Smooth muscle cell (in vitro differentiated cells): ENCODE data around the gene RHBDD1. TPM values are rescaled to one million over a fixed set of nuclear protein-coding genes. Genes with fewer than 3 reads are reported as not detected.

Source experiments
- DNase-seq: peaks from one replicate; lab custom pipeline; 2025; ENCODE audit not compliant: unreplicated experiment; lab: John Stamatoyannopoulos, UW
- H2AFZ ChIP-seq: fragments of 200-600 bp; sonication (generic); 2 replicates; pipeline ENCODE4 v1.6.0; 2016; ENCODE audit warnings: antibody characterized with exemption, low read depth, mild to moderate bottlenecking
- H3F3A ChIP-seq: fragments of 200-600 bp; sonication (generic); 2 replicates; pipeline ENCODE4 v1.6.0; 2017; ENCODE audit warnings: antibody characterized with exemption, low read depth
- H3K27ac ChIP-seq: fragments of 200-600 bp; sonication (generic); 2 replicates; pipeline ENCODE4 v1.5.1; 2016; ENCODE audit warnings: low read depth, mild to moderate bottlenecking
- H3K27me3 ChIP-seq: fragments of 200-600 bp; sonication (generic); 2 replicates; pipeline ENCODE4 v1.6.1; 2016; ENCODE audit warnings: low read depth, mild to moderate bottlenecking
- H3K36me3 ChIP-seq: fragments of 200-600 bp; sonication (generic); 2 replicates; pipeline ENCODE4 v1.5.1; 2016; ENCODE audit warnings: low read depth
- H3K4me1 ChIP-seq: fragments of 200-600 bp; sonication (generic); 2 replicates; pipeline ENCODE4 v1.5.1; 2016; ENCODE audit warnings: low read depth
- H3K4me2 ChIP-seq: fragments of 200-600 bp; sonication (generic); 2 replicates; pipeline ENCODE4 v1.6.0; 2016; ENCODE audit warnings: mild to moderate bottlenecking
- H3K4me3 ChIP-seq: fragments of 200-600 bp; sonication (generic); 2 replicates; pipeline ENCODE4 v1.5.1; 2016; ENCODE audit warnings: mild to moderate bottlenecking
- H3K79me2 ChIP-seq: fragments of 200-600 bp; sonication (generic); 2 replicates; pipeline ENCODE4 v1.6.0; 2016; ENCODE audit warnings: low read depth, mild to moderate bottlenecking
- H3K9ac ChIP-seq: fragments of 200-600 bp; sonication (generic); 2 replicates; pipeline ENCODE4 v1.6.0; 2016; ENCODE audit warnings: low read depth
- H3K9me3 ChIP-seq: fragments of 200-600 bp; sonication (generic); replicated peaks from 2 replicates; pipeline ENCODE4 v1.5.1; 2016; ENCODE audit warnings: low read depth
- H4K20me1 ChIP-seq: fragments of 200-600 bp; sonication (generic); 2 replicates; pipeline ENCODE4 v1.6.0; 2016; ENCODE audit warnings: low read depth
- WGBS: methylation state at CpG from one replicate; pipeline ENCODE4 v1.1.7; 2016; ENCODE audit warnings: low lambda C conversion rate; 5-methylcytosine and 5-hydroxymethylcytosine counted together
- polyA plus RNA-seq: library from polyadenylated mRNA; unstranded; fragments of >200 nt; fragmentation: Nextera tagmentation; extraction: Ambion mirVana; gene quantifications from 2 replicates; pipeline ENCODE4 v1.2.1, GENCODE V29; 2016
- total RNA-seq: library from RNA; depleted of rRNA; stranded (reverse); fragments of >200 nt; gene quantifications from 2 replicates; pipeline ENCODE4 v1.2.3, GENCODE V29; 2014
- TF ChIP-seq, protein P1 (sequence below): fragments of 200-600 bp; sonication (generic); IDR thresholded peaks from 2 replicates; pipeline ENCODE4 v1.5.1; 2017; ENCODE audit warnings: borderline replicate concordance, mild to moderate bottlenecking, antibody characterized with exemption; ENCODE audit not compliant: insufficient read depth, poor library complexity, severe bottlenecking

Gene RHBDD1
- total and polyA plus RNA-seq, 2 experiments from 2014 or later: 11.3 to 20.7 TPM

DNA sequence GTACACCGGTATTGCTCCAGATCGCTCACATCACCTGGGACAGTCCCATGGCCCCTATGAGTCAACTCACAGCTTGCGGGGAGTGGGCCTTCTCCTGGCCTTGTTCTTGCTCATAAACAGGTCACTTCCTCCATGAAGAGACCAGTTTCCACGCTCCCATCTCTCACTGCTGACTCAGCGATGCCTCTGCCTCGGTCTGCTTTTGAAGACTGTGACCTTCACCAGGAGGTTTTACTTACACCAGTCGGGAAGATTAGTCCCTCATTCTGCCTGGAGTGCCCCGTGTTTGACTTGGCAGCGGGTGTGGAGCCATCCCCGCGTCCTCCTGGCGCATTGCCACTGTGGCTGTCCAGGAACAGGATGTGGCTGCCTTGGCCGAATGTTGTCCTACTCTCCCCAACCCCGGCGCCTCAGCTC lies 159.8 kb downstream of the RHBDD1 start:
- H3K27ac ChIP-seq: no peak overlapping the region

DNA sequence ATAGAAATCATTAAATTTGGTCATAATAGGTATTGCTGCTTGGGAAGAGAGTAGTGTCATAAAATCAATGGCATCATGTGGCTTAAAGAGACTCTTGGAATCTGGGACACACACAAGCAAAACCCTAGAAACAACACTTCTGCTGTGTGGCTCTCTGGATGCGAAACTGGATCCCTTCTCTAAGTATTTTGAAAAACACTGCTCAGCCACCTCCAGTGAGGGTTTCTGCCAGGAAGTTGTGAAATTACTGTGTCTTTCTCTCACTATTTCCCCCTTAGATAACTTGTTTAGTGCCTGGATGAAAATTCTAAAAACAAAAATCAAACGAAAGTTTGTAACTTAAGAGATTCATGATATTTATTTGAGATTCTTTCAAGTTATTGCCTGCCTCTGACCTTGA lies 163.8 kb downstream of the RHBDD1 start:
- H3K36me3 ChIP-seq: no peaks in the 10 kb centered on the region
- no peak overlapping the region for H3K27ac ChIP-seq
- no peak for DNase-seq
- H3K4me3 ChIP-seq: no peak overlapping the region
- H3K79me2 ChIP-seq: no peaks in the 10 kb centered on the region
- H3K9ac ChIP-seq: no peak overlapping the region
- no peaks in the 10 kb centered on the region for H3K4me1 ChIP-seq
- no peak overlapping the region for H3K4me2 ChIP-seq
- WGBS: 90% methylated on average over 2 of the region's 2 CpGs
- no peaks in the 10 kb centered on the region for H3K9me3 ChIP-seq
- H3K27me3 ChIP-seq: no peaks in the 10 kb centered on the region
- no peaks in the 10 kb centered on the region for H3F3A ChIP-seq
- no peaks in the 10 kb centered on the region for H4K20me1 ChIP-seq
- TF ChIP-seq, protein P1, sequence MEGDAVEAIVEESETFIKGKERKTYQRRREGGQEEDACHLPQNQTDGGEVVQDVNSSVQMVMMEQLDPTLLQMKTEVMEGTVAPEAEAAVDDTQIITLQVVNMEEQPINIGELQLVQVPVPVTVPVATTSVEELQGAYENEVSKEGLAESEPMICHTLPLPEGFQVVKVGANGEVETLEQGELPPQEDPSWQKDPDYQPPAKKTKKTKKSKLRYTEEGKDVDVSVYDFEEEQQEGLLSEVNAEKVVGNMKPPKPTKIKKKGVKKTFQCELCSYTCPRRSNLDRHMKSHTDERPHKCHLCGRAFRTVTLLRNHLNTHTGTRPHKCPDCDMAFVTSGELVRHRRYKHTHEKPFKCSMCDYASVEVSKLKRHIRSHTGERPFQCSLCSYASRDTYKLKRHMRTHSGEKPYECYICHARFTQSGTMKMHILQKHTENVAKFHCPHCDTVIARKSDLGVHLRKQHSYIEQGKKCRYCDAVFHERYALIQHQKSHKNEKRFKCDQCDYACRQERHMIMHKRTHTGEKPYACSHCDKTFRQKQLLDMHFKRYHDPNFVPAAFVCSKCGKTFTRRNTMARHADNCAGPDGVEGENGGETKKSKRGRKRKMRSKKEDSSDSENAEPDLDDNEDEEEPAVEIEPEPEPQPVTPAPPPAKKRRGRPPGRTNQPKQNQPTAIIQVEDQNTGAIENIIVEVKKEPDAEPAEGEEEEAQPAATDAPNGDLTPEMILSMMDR: no peak
- no peak overlapping the region for H2AFZ ChIP-seq

More for the DNA sequence above, 159.8 kb downstream of the RHBDD1 start:
- H3K4me1 ChIP-seq: no peaks in the 10 kb centered on the region
- no peaks in the 10 kb centered on the region for H3K79me2 ChIP-seq
- no peaks in the 10 kb centered on the region for H3F3A ChIP-seq
- DNase-seq: no peak
- TF ChIP-seq, protein P1: no peak
- H3K27me3 ChIP-seq: no peaks in the 10 kb centered on the region
- no peak overlapping the region for H2AFZ ChIP-seq
- H3K4me3 ChIP-seq: no peak overlapping the region
- no peaks in the 10 kb centered on the region for H3K9me3 ChIP-seq
- no peak overlapping the region for H3K9ac ChIP-seq
- H4K20me1 ChIP-seq: no peaks in the 10 kb centered on the region
- no peak overlapping the region for H3K4me2 ChIP-seq
- WGBS: 95% methylated on average over 15 of the region's 15 CpGs
- H3K36me3 ChIP-seq: no peaks in the 10 kb centered on the region

DNA sequence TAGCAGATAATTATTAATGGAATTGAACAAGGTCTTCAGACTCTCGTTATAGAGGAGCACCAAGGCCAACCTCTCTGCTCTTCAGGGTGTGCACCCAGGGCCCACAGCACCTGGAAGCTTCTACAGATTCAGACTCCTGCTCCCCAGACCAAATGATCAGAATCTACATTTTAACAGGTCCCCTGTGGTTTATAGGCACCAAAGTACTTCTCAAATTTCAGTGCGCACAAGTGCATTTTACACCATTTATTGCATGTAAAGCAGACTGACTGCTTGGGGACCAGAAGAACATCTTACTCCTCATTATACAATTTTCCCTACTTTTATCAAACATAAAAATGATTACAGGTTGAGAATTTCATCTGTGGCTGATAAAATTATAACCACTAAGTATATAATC lies 164.3 kb downstream of the RHBDD1 start:
- no peak overlapping the region for H3K27ac ChIP-seq
- H3K4me3 ChIP-seq: no peak overlapping the region
- 94% methylated on average over 2 of the region's 2 CpGs for WGBS

DNA sequence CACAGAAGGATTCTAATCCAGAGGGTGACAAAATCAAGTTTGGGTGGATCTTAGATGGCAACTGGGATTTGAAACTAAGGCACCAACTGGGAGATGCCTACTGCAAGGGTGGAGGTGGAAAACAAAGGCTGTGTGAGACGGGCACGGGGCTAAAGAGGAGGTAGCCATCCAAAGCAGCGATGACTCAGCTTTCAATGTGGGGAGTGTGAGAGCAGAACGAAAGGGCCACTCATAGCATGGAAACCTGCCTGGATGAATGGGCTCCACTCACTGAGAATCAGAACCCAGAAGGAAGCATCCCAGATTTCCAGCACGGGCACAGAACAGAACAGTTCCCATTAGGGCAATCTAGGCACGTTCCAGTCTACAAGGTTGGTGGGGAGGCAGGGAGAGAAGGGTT lies 168.6 kb downstream of the RHBDD1 start:
- DNase-seq: no peak
- Histone ChIP-seq H3K79me2 (no peaks in the 10 kb centered on the region), H3K27ac (no peak overlapping the region), H3K9me3 (no peaks in the 10 kb centered on the region), H2AFZ (no peak overlapping the region), H3K27me3 (no peaks in the 10 kb centered on the region), H3F3A (no peaks in the 10 kb centered on the region), H3K4me2 (no peak overlapping the region), H4K20me1 (no peaks in the 10 kb centered on the region), H3K9ac (no peak overlapping the region), H3K36me3 (no peaks in the 10 kb centered on the region), H3K4me1 (no peaks in the 10 kb centered on the region), H3K4me3 (no peak overlapping the region)
- TF ChIP-seq, protein P1: no peak
- 89% methylated on average over 6 of the region's 6 CpGs for WGBS

More for the DNA sequence above, 164.3 kb downstream of the RHBDD1 start:
- Histone ChIP-seq H3K9ac (no peak overlapping the region), H3K4me2 (no peak overlapping the region), H3K27me3 (no peaks in the 10 kb centered on the region), H3K9me3 (no peaks in the 10 kb centered on the region), H3K4me1 (no peaks in the 10 kb centered on the region), H4K20me1 (no peaks in the 10 kb centered on the region), H2AFZ (no peak overlapping the region), H3K79me2 (no peaks in the 10 kb centered on the region), H3K36me3 (no peaks in the 10 kb centered on the region), H3F3A (no peaks in the 10 kb centered on the region)
- TF ChIP-seq, protein P1: no peak
- no peak for DNase-seq
